ENCODE measurements around the gene BANP.
"Not testable (repeated sequence)": the region's sequence is repeated elsewhere in the genome, so short reads cannot be mapped to it uniquely, and the experiment has no call there.

Gene BANP

DNA sequence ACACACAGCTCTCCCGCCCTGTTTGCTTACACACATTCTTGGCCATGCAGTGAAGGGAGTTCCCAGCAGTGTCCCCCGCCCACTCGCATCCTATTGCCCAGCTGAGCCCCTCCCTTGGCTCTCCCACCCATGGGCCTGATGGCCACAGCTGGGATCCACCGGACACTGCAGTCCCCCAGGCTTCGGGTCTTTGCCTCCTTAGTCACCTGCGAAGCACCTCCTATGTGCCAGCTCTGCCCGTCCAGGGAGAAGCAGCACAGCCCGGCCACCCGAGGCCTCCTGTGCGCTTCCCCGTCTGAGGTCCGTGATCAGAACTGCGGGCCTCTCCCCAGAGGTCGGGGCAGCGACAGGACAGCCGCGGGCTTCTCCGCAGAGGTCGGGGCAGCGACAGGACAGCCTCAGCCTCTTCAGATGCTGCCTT, 136.9 kb downstream of the BANP start:
- no peak for DNase-seq (ENCODE audit: low spot score)
- TF ChIP-seq, protein P1, sequence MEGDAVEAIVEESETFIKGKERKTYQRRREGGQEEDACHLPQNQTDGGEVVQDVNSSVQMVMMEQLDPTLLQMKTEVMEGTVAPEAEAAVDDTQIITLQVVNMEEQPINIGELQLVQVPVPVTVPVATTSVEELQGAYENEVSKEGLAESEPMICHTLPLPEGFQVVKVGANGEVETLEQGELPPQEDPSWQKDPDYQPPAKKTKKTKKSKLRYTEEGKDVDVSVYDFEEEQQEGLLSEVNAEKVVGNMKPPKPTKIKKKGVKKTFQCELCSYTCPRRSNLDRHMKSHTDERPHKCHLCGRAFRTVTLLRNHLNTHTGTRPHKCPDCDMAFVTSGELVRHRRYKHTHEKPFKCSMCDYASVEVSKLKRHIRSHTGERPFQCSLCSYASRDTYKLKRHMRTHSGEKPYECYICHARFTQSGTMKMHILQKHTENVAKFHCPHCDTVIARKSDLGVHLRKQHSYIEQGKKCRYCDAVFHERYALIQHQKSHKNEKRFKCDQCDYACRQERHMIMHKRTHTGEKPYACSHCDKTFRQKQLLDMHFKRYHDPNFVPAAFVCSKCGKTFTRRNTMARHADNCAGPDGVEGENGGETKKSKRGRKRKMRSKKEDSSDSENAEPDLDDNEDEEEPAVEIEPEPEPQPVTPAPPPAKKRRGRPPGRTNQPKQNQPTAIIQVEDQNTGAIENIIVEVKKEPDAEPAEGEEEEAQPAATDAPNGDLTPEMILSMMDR (IDR thresholded peaks at IDR 0.05; ENCODE audit: extremely low read depth, missing control alignments) = no peak

DNA sequence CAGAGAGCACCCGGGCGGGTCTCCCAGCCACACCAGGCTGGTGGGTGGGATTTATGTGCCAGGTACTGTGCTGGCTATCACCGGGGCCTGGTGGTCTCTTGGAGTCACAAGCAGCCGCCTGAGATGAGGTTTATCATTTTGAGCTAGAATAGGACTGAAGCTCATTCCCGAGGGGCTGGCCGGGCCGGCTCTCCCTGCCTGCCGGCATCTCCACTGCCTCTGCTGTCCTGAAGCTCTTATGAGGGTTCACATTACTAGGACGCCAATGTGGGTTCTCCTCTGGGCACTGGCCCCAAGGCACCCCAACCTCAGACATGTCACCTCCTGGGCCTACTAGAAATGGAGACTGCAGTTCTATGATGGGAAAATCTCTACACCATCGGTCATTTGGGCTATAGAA, 137.4 kb downstream of the BANP start:
- DNase-seq (ENCODE audit: low spot score) = not testable (repeated sequence)

DNA sequence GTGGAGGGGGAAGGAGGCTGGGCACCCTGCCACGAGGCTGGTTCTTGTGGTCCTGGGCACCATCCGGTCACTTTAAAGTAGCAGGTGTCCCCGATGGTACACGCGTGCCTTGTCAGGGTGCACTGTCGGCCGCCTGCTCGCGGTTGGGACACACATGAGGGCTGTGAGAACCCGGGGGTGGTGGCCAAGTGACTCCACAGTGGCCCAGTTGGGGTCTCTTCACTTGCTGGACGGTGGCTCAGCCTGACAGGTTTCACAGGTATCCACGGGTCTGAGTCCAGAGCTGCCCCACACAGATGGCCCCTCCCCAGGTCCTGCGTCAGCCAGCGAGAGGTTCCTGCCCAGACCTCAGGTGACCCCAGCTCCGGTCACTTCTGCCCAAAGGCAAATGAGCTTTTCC, 137.8 kb downstream of the BANP start:
- DNase-seq (ENCODE audit: low spot score) = not testable (repeated sequence)

DNA sequence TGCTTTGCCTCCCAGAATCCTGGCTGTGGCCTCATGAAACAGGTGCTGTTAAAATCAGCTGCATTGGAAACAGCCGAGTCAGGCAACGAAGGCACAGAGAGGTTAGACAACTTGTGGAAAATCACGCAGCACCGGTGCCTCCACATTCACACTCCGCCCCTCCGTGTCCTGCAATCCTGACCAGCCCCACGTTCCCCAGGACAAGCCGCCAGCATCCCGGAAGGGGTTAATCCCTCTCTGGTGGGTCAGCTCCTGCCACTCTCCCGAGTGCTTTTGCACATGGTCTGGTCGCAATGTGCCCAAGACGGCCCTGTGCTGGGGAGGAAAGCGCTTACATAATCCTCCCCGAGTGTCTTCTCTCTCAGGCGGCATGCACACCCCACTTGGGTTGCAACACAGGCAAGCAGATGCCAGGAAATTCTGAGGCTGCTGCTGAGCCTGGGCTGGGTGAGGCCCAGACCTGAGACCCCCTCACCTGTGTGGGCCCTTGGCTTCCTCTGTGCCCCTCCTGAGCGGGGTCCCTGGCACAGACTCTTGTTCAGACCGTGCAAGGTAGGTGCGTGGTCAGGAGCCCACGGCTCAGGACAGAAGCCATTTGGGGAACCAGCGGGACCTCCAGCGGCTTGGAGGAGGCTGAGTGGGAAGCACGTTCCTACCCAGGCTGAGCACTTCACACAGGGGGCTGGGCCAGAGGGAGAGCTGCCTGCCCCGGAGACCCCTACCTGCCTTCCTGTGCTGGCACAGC, 138.6 kb downstream of the BANP start:
- DNase-seq (ENCODE audit: low spot score) = not testable (repeated sequence)

DNA sequence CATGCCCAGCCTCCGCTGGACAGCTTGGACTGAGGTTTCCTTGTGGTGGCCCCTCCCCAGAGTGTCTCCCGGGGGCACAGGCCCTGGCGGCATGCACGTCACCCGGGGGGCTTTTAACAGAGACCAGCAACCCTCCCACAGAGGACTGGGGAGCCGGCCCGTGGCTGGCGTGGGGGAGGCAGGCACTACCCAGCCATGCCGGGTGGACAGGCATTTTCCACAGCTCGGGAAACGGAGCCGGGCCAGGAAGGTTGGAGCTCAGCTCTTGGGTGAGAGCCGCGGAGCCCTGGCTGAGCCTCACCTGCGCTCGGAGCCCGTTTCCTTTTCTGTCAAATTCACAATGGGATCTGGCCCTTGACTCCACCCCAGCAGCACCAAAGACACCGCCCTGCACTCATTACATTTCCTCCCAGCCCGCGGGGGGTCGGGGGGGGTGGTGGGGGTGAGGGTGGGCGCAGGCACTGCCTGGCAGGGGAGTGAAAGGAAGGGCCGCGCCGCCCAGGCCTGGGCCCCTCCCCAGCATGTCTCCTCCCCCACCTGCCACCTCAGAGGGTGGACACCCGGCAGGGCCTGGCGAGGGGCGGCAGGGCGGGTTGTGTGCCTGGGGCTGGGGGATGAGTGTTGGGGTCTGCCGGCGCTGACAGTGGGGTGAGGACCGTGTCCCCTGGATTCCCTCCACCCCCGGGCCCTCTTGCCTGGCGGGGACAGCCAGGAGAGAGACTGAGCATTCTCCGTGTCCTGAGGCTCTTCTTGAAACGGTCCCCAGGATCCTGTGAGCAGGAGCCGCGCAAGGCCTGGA, 139.3 kb downstream of the BANP start:
- DNase-seq (ENCODE audit: low spot score) = peak; percentile 7

DNA sequence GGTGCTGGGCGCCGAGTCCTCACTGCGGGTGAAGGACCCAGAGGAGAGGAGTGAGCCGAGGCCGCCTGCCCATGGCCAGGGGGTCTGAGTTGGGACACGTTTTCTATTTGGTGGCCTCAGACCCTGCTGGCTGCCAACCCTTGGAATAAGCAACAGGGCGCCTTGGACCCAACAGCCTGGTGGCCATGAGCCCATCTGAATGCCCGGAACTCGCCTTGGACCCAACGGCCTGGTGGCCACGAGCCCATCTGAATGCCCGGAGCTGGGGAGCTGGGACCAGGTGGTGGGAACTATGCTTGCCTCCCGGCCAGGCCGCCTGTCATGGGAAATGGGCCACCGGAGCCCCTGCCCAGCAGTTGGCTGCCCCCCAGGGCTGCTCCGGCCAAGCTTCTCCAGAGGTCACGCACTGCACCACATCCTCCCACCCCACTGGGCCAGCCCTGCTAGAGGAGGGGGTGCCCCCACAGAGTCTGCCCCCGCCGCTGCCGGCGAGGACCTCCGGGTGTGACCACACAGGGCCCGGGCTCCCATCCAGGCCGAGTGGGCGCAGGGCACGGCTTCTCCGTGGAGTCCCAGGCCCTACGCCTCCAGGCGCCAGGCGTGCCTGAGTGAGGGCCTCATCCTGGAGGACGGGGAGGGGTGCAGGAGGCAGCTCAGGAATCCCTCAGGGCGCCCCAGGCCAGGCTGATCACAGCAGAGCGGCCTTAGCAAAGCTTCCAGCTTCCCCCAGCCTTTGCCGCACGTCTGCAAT, 140.2 kb downstream of the BANP start:
- DNase-seq (ENCODE audit: low spot score) = peak; percentile 34

DNA sequence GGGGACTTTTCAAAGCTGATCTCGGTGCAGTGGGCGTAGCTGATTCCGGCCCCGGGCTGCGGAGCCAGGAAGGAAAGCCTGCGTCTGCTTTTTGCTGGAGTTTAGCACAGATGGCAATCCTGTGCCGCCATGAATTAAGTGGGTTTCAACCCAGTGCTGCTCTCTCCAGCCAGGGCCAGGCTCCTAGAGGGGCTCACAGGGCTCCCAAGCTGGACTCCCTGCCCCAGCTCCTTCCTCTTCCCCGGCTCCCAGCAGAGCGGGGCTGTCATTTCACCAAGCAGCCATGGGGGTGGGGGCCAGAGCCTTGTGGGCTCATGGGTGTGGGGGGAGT, 140.7 kb downstream of the BANP start:
- peak; percentile 13 for DNase-seq (ENCODE audit: low spot score)

DNA sequence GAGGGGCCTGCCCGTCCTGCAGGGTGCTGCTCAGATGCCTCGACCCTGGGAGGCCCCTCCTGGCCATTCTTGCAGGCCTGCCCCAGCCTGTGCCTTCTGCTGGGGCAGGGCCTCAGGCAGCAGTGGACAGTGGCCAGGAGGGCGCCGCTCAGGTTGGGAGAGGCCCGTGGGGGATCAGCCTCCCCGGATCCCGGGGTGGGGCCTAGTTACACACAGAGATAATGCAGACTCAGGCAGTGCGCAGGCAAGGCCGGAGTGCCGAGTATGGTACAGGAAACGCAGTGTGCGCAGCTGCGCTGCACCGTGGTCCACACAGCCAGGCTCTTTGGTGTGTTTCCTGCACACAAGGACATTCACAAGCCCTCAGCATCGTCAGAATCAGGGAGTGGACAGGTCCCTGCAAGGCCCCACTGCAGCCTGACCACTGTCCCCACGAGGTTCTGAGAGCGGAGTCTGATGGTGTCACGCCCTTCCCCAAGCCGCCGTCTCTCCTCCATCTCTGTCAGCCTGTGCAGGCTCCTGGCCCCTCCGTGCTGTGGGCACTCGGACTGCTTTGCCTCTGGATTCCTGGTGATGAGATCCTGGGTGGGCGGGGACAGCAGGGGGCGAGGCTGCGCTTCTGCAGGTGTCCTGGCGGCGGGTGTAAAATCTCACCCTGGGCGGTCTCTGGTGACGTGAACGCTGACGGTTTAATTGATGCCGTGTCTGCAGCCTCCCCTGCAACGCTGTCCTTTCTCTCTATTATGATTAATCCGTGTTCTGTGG, 141.7 kb downstream of the BANP start:
- not testable (repeated sequence) for DNase-seq (ENCODE audit: low spot score)

DNA sequence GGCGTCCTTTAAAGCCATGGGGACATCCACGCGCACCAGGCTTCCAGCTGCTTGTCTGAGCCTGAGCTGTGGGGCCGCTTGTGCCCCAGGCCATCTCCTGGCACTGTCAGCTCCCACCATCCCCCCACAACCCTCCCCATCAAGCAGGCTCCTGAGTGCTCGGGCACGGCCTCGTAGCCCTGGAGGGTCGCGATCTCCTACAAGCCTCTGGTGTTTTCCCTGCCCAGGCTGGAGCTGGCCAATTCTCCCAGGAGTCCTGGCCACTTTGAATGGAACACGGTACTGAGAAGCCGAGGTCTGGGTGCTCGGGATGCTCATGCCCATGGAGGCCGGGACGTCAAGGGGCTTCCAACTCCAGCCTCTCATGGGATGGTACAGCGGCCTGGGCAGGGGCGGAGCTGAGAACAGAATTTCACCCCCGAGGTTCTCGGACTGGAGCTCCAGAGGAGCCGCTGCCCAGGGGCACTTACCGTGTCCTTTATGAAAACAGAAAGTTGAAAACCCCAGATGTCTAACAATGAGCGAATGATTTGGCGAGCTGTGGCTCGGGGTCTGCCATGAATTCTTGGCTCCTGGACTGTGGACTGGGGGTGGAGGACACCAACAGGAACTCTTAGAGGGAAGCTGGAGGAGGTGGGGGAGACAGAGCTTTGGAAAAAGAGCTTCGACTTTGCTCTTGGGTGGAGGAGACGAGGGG, 142.5 kb downstream of the BANP start:
- not testable (repeated sequence) for DNase-seq (ENCODE audit: low spot score)

DNA sequence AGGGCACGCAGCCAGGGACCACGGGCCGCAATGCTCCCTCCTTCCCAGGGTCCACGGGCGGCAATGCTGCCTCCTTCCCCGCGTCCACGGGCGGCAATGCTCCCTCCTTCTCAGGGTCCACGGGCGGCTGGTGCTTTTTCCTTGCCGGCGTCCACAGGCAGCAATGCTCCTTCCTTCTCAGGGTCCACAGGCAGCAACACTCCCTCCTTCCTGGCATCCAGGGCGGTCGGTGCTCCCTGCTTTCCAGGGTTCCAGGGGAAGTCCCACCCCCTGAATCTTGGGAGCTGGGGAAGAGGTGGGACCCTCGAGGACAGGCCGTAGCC, 143.0 kb downstream of the BANP start:
- not testable (repeated sequence) for DNase-seq (ENCODE audit: low spot score)

DNA sequence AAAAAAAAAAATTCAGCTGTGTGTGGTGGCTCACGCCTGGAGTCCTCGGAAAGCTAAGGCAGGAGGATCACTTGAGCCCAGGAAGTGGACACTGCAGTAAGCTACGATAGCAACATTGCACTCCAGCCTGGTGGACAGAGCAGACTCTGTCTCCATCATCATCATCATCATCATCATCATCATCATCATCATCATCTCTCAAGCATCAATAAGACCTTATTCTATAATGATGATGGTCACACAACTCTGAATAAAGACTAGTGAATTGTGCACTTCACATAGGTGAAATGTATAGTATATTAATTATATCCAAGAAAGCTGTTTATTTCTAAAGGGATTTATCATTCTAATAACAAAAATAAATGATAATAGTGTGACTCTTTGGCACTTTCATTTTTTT, 143.7 kb downstream of the BANP start:
- DNase-seq (ENCODE audit: low spot score) = not testable (repeated sequence)

DNA sequence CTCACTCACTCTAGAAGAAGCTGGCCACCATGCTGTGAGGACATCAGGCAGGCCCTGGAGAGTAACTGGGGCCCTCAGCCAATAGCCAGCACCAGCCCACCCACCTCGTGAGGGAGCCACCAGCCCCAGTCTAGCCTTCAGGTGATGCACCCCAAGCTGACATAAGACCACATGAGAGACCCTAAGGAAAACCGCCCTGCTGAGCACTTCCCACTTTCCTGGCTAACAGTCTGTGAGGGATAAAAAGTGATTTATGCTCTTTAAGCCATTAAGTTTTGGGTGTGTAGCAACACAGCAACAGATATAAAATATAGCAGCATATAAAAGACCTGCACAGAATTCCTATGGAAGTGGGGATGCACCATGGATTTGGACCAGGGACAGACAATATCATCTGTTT, 145.4 kb downstream of the BANP start:
- not testable (repeated sequence) for DNase-seq (ENCODE audit: low spot score)

DNA sequence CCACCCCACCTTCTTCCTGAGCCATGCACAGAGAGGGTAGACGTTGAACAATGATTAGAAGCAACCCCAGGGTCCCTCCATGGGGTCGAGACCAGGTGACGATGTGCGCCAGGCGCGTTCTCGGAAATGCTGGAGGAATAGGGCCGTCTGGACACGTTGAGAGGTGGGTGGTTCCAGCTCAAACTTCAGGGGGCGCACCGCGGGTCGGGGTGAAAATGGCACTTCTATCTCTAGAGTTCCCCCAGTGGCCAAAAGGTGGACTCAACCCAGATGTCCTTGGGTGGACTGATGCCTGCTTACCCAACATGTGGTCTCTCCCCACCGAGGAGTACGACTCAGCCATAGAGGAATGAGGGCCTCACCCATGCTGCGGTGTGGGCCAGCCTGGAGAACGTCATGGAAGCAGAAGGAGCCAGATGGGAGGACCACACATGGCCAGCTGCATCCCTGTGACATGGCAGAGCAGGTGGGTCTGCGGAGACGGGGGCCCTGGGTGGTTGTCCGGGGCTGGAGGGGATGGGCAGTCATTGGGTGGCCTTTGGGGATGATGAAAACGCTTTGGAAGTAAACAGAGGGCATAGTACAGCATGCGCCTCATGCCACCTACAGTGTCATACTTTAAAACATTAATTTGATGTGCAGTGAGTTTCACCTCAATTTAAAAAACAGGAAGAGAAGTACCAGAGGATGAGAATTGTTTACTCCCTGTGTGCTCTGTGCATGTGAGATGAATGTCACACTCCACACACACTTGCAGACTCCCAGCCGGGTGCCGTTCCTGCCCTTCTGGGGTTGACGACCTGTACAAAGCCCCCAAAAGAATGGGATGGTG, 147.7 kb downstream of the BANP start:
- DNase-seq (ENCODE audit: low spot score) = not testable (repeated sequence)

Data from GM20000 (cell line).